ENCODE measurements around the gene SESN3. TPM values are rescaled to one million over a fixed set of nuclear protein-coding genes. Genes with fewer than 3 reads are reported as not detected.
"Not testable (repeated sequence)": the region's sequence is repeated elsewhere in the genome, so short reads cannot be mapped to it uniquely, and the experiment has no call there.

Gene SESN3
- total and polyA plus RNA-seq, 2 experiments from 2014 or later, result 3.9 to 27.7 TPM

- no peaks in the 10 kb centered on the region for H3K36me3 ChIP-seq
- peaks cover 8% of the 10 kb centered on the region for H3K4me1 ChIP-seq (ENCODE audit: low read depth)
- TF ChIP-seq CTCF (IDR thresholded peaks at IDR 0.05; ENCODE audit: low read depth, low read length), result no peak
- no peak overlapping the region for H3K27ac ChIP-seq
- H3K4me3 ChIP-seq, result no peak overlapping the region
- peaks cover 35% of the 10 kb centered on the region for H3K27me3 ChIP-seq
- H3K9me3 ChIP-seq (ENCODE audit: low read depth), result no peaks in the 10 kb centered on the region
- DNase-seq (ENCODE audit: low read depth in 1 of 2, low spot score in 1 of 2), result no peak
Observed at GRCh38 chr11:95143106-95143681, 87.8 kb downstream of the SESN3 start.

- Histone ChIP-seq H3K4me1 (ENCODE audit: low read depth) (peaks cover 8% of the 10 kb centered on the region), H3K27me3 (peaks cover 35% of the 10 kb centered on the region), H3K36me3 (no peaks in the 10 kb centered on the region), H3K9me3 (ENCODE audit: low read depth) (no peaks in the 10 kb centered on the region), H3K27ac (no peak overlapping the region), H3K4me3 (no peak overlapping the region)
- DNase-seq (ENCODE audit: low read depth in 1 of 2, low spot score in 1 of 2), result no peak
- no peak for TF ChIP-seq CTCF (IDR thresholded peaks at IDR 0.05; ENCODE audit: low read depth, low read length)
Observed at GRCh38 chr11:95142431-95142830, 88.6 kb downstream of the SESN3 start.

- H3K9me3 ChIP-seq (ENCODE audit: low read depth), result no peaks in the 10 kb centered on the region
- no peaks in the 10 kb centered on the region for H3K36me3 ChIP-seq
- H3K27ac ChIP-seq, result no peak overlapping the region
- H3K4me3 ChIP-seq, result no peak overlapping the region
- H3K4me1 ChIP-seq (ENCODE audit: low read depth), result peaks cover 8% of the 10 kb centered on the region
- peaks cover 35% of the 10 kb centered on the region for H3K27me3 ChIP-seq
- TF ChIP-seq CTCF (IDR thresholded peaks at IDR 0.05; ENCODE audit: low read depth, low read length), result no peak
- DNase-seq (ENCODE audit: low read depth in 1 of 2, low spot score in 1 of 2), result peak in 1 of 2 donors; percentile 73
Observed at GRCh38 chr11:95140397-95141033, 90.5 kb downstream of the SESN3 start.

GRCh38 chr11:95138448-95138847, 92.6 kb downstream of the SESN3 start:
- Histone ChIP-seq H3K9me3 (ENCODE audit: low read depth) (no peaks in the 10 kb centered on the region), H3K27me3 (peaks cover 35% of the 10 kb centered on the region), H3K36me3 (no peaks in the 10 kb centered on the region), H3K4me1 (ENCODE audit: low read depth) (no peaks in the 10 kb centered on the region), H3K27ac (no peak overlapping the region), H3K4me3 (no peak overlapping the region)
- DNase-seq (ENCODE audit: low read depth in 1 of 2, low spot score in 1 of 2), result peak; percentile 18 to 41
- TF ChIP-seq CTCF (IDR thresholded peaks at IDR 0.05; ENCODE audit: low read depth, low read length), result peak; percentile 26

GRCh38 chr11:95137299-95137698, 93.7 kb downstream of the SESN3 start:
- TF ChIP-seq CTCF (IDR thresholded peaks at IDR 0.05; ENCODE audit: low read depth, low read length), result no peak
- no peaks in the 10 kb centered on the region for H3K36me3 ChIP-seq
- H3K27me3 ChIP-seq, result peaks cover 26% of the 10 kb centered on the region
- no peak for DNase-seq (ENCODE audit: low read depth in 1 of 2, low spot score in 1 of 2)
- H3K4me1 ChIP-seq (ENCODE audit: low read depth), result no peaks in the 10 kb centered on the region
- H3K4me3 ChIP-seq, result no peak overlapping the region
- no peak overlapping the region for H3K27ac ChIP-seq
- no peaks in the 10 kb centered on the region for H3K9me3 ChIP-seq (ENCODE audit: low read depth)

GRCh38 chr11:95136747-95137146, 94.3 kb downstream of the SESN3 start:
- not testable (repeated sequence) for H3K27ac ChIP-seq; H3K9me3 ChIP-seq (ENCODE audit: low read depth); DNase-seq (ENCODE audit: low read depth in 1 of 2, low spot score in 1 of 2); H3K4me3 ChIP-seq; H3K36me3 ChIP-seq; H3K4me1 ChIP-seq (ENCODE audit: low read depth)
- H3K27me3 ChIP-seq, result peaks cover 22% of the 10 kb centered on the region

Data from cardiac muscle cell (in vitro differentiated cells and primary cell).